ENCODE data around the gene CACNA1I.
A peak's percentile ranks its signal among the peaks of the same experiment; 100 is the strongest.

CACNA1I gene

GRCh38 chr22:39597236-39597869, 26.8 kb downstream of the CACNA1I start:
- DNase-seq (ENCODE audit: low read depth in 2 of 2) = no peak
- TF ChIP-seq, protein P1, sequence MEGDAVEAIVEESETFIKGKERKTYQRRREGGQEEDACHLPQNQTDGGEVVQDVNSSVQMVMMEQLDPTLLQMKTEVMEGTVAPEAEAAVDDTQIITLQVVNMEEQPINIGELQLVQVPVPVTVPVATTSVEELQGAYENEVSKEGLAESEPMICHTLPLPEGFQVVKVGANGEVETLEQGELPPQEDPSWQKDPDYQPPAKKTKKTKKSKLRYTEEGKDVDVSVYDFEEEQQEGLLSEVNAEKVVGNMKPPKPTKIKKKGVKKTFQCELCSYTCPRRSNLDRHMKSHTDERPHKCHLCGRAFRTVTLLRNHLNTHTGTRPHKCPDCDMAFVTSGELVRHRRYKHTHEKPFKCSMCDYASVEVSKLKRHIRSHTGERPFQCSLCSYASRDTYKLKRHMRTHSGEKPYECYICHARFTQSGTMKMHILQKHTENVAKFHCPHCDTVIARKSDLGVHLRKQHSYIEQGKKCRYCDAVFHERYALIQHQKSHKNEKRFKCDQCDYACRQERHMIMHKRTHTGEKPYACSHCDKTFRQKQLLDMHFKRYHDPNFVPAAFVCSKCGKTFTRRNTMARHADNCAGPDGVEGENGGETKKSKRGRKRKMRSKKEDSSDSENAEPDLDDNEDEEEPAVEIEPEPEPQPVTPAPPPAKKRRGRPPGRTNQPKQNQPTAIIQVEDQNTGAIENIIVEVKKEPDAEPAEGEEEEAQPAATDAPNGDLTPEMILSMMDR (IDR thresholded peaks at IDR 0.05; ENCODE audit: low read depth, low read length) = no peak
- H3K4me3 ChIP-seq (replicated peaks in 1 of 2; ENCODE audit: low read depth in 2 of 2, low read length in 2 of 2) = no peak overlapping the region

DNA sequence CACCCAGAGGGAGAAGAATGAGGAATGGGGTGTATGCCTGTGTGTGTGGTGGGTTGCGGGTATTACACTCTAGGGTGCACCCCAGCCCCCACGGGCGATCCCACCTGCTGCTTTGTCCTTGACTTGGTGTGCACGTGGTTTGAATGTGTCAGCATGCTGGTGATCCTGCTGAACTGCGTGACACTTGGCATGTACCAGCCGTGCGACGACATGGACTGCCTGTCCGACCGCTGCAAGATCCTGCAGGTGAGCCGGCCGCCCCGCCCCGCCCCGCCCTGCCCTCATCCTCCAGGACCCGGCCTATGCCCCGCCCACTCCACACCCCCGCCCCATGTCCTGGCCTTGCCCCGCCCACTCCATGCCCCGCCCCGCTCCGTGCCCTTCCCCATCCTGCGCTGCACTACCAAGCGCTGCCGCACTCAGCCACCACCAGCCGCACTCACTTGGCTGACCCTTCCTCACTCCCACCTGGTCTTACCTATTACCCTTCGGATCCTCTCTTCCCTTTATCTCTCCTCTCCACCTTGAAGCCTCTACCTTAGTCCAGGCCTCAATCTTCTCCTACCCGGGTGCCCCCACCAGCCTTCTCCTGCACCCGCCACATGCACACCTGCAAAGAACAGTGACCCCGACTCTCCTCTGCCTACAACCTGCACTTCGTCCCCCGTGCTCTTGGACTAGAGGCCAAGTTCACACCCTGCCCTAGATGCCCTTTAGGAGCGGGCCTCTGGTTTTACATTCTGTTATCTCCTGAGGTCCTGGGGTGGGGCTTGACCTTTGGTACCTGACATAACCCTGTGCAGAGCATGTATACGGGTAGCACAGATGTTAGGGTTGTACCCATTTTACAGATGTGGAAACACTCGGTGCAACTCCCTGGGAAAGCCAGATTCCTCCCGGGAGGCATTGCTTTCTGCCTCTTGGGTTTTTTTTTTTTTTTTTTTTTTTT, 27.7 kb downstream of the CACNA1I start:
- H3K4me3 ChIP-seq (replicated peaks in 1 of 2; ENCODE audit: low read depth in 2 of 2, low read length in 2 of 2) = no peak overlapping the region
- no peak for DNase-seq (ENCODE audit: low read depth in 2 of 2)
- TF ChIP-seq, protein P1 (IDR thresholded peaks at IDR 0.05; ENCODE audit: low read depth, low read length) = peak; percentile 7

GRCh38 chr22:39600491-39601179, 30.1 kb downstream of the CACNA1I start:
- DNase-seq (ENCODE audit: low read depth in 2 of 2) = no peak
- no peak overlapping the region for H3K4me3 ChIP-seq (replicated peaks in 1 of 2; ENCODE audit: low read depth in 2 of 2, low read length in 2 of 2)
- TF ChIP-seq, protein P1 (IDR thresholded peaks at IDR 0.05; ENCODE audit: low read depth, low read length) = no peak

DNA sequence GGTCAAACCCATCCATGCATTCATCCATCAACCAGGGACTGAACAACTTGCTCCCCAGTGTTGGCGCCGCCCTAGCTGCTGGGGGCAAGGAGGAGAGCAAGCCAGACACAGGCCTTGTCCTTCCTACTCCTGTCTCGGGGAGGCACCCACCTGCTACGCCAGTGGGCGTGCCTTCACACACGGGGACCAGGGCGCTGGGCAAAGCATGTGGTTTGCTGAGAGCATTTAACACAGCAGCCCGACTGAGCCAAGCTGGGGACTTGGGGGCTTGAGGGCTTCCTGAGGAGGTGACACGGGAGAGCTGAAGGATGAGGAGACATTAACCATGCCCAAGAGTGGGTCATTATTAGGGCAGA, 30.6 kb downstream of the CACNA1I start:
- DNase-seq (ENCODE audit: low read depth in 2 of 2) = no peak
- no peak overlapping the region for H3K4me3 ChIP-seq (replicated peaks in 1 of 2; ENCODE audit: low read depth in 2 of 2, low read length in 2 of 2)
- TF ChIP-seq, protein P1 (IDR thresholded peaks at IDR 0.05; ENCODE audit: low read depth, low read length) = no peak

GRCh38 chr22:39603345-39603744, 32.8 kb downstream of the CACNA1I start:
- no peak for DNase-seq (ENCODE audit: low read depth in 2 of 2)
- TF ChIP-seq, protein P1 (IDR thresholded peaks at IDR 0.05; ENCODE audit: low read depth, low read length) = no peak
- H3K4me3 ChIP-seq (replicated peaks in 1 of 2; ENCODE audit: low read depth in 2 of 2, low read length in 2 of 2) = no peak overlapping the region

GRCh38 chr22:39610246-39610645, 39.7 kb downstream of the CACNA1I start:
- TF ChIP-seq, protein P1 (IDR thresholded peaks at IDR 0.05; ENCODE audit: low read depth, low read length) = no peak
- H3K4me3 ChIP-seq (replicated peaks in 1 of 2; ENCODE audit: low read depth in 2 of 2, low read length in 2 of 2) = no peak overlapping the region
- no peak for DNase-seq (ENCODE audit: low read depth in 2 of 2)
